Measurements from ENCODE around the gene LRRC41.

- no peak for TF ChIP-seq CTCF (IDR thresholded peaks at IDR 0.05)
- TF ChIP-seq CHD2 (IDR thresholded peaks at IDR 0.05; ENCODE audit: low read length, partially characterized antibody) = no peak
- TF ChIP-seq EP300 (IDR thresholded peaks at IDR 0.05; ENCODE audit: borderline replicate concordance in 1 of 2, low read depth in 1 of 2, low read length in 1 of 2) = no peak
Observed at GRCh38 chr1:46278807-46279206, 24.6 kb downstream of the LRRC41 start.

All from SK-N-SH (cell line).